Suppressor macrophage treated with lipopolysaccharide for 1 hour (primary cell): ENCODE results near the gene STX5.
"Not testable (repeated sequence)": the region's sequence is repeated elsewhere in the genome, so short reads cannot be mapped to it uniquely, and the experiment has no call there.

Source experiments
- DNase-seq, 3 donors: peaks; one replicate each; pipeline ENCODE4 v3.0.0-alpha.2; 2020 to 2022

The STX5 gene

GRCh38 chr11:62854013-62854824 lies 22.4 kb upstream of the STX5 start:
- DNase-seq = peak in 2 of 3 donors; percentile 26 to 29

GRCh38 chr11:62853279-62853965 lies 21.6 kb upstream of the STX5 start:
- no peak for DNase-seq

GRCh38 chr11:62852523-62853188 lies 20.8 kb upstream of the STX5 start:
- DNase-seq = no peak

GRCh38 chr11:62851807-62852522 lies 20.1 kb upstream of the STX5 start:
- DNase-seq = no peak

GRCh38 chr11:62850911-62851806 lies 19.3 kb upstream of the STX5 start:
- no peak for DNase-seq

GRCh38 chr11:62847767-62848314 lies 16.0 kb upstream of the STX5 start:
- DNase-seq = no peak

GRCh38 chr11:62846177-62846576 lies 14.3 kb upstream of the STX5 start:
- no peak for DNase-seq

GRCh38 chr11:62844154-62844553 lies 12.3 kb upstream of the STX5 start:
- DNase-seq = no peak

GRCh38 chr11:62843466-62843865 lies 11.6 kb upstream of the STX5 start:
- no peak for DNase-seq

GRCh38 chr11:62842891-62843290 lies 11.0 kb upstream of the STX5 start:
- not testable (repeated sequence) for DNase-seq

GRCh38 chr11:62842171-62842741 lies 10.4 kb upstream of the STX5 start:
- peak; percentile 29 to 42 (median 35) for DNase-seq

GRCh38 chr11:62841361-62842170 lies 9.7 kb upstream of the STX5 start:
- DNase-seq = peak; percentile 93 to 100 (median 98)

- DNase-seq = peak; percentile 95 to 97 (median 97)
Observed at GRCh38 chr11:62840721-62841360, 9.0 kb upstream of the STX5 start.

GRCh38 chr11:62839050-62839945 lies 7.4 kb upstream of the STX5 start, which contains the start of gene WDR74:
TSS of gene WDR74 (minus strand) at chr11:62839590. CDS start at chr11:62839570, 20 bp downstream.
- DNase-seq = peak; percentile 96 to 98 (median 97)

GRCh38 chr11:62835336-62835735 lies 3.5 kb upstream of the STX5 start:
- no peak for DNase-seq

- DNase-seq = peak; percentile 41 to 61 (median 47)
Observed at GRCh38 chr11:62832336-62833234, 734 bp upstream of the STX5 start, which contains the start of gene TEX54. TSS of gene TEX54 (minus strand) at chr11:62832841.

- peak in 1 of 3 donors; percentile 35 for DNase-seq
Observed at GRCh38 chr11:62830904-62831519, 839 bp downstream of the STX5 start.
